ENCODE results near the gene GRHL1.
"Not testable (repeated sequence)": the region's sequence is repeated elsewhere in the genome, so short reads cannot be mapped to it uniquely, and the experiment has no call there.

The GRHL1 gene

DNA sequence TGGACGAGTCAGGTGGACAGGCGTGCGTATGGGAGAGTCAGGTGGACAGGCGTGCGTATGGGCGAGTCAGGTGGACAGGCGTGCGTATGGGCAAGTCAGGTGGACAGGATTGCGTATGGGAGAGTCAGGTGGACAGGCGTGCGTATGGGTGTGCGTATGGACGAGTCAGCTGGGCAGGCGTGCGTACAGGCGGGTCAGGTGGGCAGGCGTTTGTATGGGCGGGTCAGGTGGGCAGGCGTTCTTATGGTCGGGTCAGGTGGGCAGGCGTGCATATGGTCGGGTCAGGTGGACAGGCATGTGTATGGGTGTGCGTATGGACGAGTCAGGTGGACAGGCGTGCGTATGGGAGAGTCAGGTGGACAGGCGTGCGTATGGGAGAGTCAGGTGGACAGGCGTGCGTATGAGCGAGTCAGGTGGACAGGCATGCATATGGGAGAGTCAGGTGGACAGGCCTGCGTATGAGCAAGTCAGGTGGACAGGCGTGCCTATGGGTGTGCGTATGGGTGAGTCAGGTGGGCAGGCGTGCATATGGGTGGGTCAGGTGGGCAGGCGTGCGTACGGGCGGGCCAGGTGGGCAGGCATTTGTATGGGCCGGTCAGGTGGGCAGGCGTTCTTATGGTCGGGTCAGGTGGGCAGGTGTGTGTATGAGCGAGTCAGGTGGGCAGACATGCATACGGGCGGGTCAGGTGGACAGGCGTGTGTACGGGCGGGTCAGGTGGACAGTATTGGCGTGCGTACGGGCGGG is 59.5 kb downstream of the GRHL1 start:
- DNase-seq = not testable (repeated sequence)

DNA sequence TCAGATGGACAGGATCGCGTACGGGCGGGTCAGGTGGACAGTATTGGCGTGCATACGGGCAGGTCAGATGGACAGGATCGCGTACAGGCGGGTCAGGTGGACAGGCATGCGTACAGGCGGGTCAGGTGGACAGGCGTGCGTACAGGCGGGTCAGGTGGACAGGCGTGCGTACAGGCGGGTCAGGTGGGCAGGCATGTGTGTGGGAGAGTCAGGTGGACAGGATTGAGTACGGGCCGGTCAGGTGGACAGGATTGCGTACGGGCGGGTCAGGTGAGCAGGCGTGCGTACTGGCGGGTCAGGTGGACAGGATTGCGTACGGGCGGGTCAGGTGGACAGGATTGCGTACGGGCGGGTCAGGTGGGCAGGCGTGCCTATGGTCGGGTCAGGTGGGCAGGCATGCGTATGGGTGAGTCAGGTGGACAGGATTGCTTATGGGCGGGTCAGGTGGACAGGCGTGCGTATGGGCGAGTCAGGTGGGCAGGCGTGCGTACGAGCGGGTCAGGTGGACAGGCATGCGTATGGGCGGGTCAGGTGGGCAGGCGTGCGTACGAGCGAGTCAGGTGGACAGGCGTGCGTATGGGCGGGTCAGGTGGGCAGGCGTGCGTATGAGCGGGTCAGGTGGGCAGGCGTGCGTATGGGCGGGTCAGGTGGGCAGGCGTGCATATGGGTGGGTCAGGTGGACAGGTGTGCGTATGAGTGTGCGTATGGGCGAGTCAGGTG is 60.3 kb downstream of the GRHL1 start:
- DNase-seq = not testable (repeated sequence)

DNA sequence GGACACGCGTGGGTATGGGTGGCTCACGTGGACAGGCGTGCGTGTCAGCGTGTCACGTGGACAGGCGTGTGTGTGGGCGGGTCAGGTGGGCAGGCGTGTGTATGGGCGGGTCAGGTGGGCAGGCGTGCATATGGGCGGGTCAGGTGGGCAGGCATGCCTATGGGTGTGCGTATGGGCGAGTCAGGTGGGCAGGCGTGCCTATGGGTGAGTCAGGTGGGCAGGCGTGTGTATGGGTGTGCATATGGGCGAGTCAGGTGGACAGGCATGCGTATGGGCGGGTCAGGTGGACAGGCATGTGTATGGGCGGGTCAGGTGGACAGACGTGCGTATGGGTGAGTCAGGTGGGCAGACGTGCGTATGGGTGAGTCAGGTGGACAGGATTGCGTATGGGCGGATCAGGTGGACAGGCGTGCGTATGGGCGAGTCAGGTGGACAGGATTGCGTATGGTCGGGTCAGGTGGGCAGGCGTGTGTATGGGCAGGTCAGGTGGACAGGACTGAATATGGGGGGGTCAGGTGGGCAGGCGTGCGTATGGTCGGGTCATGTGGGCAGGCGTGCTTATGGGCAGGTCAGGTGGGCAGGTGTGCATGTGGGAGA is 61.0 kb downstream of the GRHL1 start:
- DNase-seq = not testable (repeated sequence)

DNA sequence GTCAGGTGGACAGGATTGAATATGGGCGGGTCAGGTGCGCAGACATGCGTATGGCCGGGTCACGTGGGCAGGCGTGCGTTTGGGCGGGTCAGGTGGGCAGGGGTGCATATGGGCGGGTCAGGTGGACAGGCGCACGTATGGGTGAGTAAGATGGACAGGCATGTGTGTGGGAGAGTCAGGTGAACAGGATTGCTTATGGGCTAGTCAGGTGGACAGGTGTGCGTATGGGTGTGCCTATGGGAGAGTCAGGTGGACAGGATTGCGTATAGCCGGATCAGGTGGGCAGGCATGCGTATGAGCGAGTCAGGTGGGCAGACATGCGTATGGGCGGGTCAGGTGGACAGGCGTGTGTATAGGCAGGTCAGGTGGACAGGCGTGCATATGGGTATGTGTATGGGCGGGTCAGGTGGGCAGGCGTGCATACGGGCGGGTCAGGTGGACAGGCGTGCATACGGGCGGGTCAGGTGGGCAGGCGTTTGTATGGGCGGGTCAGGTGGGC is 61.5 kb downstream of the GRHL1 start:
- no peak for DNase-seq

DNA sequence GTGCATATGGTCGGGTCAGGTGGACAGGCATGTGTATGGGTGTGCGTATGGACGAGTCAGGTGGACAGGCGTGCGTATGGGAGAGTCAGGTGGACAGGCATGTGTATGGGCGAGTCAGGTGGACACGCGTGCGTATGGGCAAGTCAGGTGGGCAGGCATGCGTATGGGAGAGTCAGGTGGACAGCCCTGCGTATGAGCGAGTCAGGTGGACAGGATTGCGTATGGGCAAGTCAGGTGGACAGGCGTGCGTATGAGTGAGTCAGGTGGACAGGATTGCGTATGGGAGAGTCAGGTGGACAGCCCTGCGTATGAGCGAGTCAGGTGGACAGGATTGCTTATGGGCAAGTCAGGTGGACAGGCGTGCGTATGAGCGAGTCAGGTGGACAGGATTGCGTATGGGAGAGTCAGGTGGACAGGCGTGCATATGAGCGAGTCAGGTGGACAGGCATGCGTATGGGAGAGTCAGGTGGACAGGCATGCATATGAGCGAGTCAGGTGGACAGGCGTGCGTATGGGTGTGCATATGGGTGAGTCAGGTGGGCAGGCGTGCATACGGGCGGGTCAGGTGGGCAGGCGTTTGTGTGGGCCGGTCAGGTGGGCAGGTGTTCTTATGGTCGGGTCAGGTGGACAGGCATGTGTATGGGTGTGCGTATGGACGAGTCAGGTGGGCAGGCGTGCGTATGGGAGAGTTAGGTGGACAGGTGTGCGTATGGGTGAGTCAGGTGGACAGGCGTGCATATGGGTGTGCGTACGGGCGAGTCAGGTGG is 62.3 kb downstream of the GRHL1 start:
- DNase-seq = not testable (repeated sequence)

DNA sequence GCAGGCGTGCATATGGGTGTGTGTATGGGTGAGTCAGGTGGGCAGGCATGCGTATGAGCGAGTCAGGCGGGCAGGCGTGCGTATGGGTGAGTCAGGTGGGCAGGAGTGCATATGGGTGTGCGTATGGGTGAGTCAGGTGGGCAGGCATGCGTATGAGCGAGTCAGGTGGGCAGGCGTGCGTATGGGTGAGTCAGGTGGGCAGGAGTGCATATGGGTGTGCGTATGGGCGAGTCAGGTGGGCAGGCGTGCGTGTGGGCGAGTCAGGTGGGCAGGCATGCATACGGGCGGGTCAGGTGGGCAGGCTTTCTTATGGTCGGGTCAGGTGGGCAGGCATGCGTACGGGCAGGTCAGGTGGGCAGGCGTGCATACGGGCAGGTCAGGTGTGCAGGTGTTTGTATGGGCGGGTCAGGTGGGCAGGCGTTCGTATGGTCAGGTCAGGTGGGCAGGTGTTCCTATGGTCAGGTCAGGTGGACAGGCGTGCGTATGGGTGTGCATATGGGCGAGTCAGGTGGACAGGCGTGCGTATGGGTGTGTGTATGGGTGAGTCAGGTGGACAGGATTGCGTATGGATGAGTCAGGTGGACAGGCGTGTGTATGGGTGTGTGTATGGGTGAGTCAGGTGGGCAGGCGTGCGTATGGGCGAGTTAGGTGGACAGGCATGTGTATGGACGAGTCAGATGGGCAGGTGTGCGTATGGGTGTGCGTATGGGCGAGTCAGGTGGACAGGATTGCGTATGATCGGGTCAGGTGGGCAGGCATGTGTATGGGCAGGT is 63.1 kb downstream of the GRHL1 start:
- no peak for DNase-seq

- not testable (repeated sequence) for DNase-seq
Observed at GRCh38 chr2:10015376-10015989, 64.0 kb downstream of the GRHL1 start.

DNA sequence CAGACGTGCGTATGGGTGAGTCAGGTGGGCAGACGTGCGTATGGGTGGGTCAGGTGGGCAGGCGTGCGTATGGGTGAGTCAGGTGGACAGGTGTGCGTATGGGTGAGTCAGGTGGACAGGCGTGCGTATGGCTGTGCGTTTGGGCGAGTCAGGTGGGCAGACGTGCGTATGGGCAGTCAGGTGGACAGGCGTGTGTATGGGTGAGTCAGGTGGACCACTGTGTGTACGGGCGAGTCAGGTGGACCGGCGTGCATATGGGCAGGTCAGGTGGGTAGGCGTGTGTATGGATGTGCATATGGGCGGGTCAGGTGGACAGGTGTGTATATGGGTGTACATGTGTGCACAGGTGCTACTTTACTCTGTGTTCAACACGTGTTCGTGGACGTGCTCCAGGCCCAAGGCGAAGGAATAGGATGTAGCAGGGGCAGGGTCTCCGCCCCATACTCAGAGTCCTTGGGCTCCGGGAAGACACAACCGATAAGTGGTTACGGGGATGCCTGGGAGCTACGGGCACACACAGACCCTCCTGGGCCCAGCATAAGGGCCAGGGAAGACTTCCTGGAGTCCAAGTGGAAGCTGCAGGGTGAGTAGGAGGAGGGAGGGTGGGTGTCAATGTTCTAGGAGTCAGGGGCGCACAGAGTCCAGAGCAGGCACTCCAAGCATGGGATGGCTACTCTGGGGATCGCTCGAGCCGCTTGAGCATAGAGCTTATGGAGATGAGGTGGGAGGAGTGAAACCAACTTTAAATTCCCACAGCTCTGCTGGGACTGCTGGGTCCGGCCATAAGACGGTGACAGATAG is 64.7 kb downstream of the GRHL1 start:
- no peak for DNase-seq

DNA sequence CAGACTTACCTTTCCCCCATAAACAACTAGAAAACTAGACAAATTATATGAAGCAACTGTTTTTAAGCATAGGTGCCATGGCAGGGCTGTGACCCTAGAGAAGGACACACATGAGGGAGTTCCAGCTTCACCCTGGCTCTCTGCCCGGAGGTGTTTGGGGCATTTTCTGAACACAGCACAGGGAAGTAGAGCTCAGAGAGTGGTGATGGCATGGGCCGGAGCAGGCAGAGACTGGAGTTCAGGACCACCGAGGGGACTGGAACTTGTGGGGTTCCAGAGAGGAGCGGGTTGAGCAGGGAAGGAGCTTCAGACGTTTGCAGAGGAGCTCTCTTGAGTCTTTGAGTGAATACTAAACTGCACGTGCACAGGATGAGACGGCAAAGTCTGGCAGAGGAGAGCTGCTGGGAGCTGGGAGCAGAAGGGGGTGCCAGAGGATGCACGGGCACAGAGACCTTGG is 65.3 kb downstream of the GRHL1 start:
- no peak for DNase-seq

- no peak for DNase-seq
Observed at GRCh38 chr2:10017313-10017941, 65.9 kb downstream of the GRHL1 start.

DNA sequence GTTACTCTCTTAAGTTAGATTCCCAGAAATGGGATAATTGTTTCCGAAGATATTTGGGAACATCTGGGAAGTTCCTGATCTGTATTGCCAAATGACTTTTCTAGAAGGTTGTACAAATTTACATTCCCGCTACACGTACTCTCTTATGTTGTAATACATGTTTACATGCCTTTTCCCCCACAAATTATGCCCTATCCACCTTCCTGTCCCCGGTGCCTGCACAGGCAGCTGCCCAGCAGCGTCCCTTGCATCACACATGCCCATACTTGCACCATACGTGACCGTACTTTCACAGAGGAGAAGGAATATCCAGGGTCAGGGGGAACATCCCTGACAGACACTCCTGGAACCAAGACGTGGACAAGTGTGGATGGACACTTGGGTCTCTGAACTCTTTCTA is 67.7 kb downstream of the GRHL1 start:
- no peak for DNase-seq

DNA sequence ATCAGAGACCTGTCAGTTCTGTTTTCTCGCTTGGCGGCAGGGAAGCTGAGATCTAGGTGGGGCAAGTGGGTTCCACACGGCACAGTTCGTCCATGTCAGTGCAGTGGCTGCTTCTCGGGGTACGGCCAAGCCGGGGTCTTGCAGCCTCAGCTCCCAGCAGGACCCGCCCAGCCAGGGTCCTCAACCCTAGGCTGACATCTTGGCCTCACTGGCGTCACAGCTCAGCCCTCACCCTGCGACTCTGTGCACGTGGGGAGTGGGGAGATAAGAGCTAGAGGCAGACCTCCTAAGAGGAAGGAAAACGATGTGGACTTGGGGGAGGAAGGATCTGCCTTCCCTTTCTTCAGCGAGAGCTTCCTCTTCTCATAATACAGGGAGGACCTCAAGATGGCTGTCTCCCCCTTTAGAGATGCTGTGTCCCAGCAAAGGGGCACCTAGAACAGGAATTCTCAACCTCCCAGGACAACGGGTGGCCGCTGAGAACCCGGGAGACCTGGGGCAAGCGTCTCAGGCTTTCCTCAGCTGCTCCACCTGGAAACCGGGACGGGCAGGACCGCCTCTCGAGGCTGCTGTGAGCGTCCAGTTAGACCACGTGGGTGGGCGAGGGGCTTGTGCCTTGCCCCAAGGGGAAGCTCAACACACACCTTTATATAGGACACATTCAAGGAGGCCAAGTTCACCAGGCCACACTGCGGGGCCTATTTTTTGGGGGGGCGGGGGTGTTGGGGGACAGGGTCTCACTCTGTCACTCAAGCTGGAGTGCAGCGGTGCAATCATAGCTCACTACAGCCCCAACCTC is 68.3 kb downstream of the GRHL1 start:
- no peak for DNase-seq

DNA sequence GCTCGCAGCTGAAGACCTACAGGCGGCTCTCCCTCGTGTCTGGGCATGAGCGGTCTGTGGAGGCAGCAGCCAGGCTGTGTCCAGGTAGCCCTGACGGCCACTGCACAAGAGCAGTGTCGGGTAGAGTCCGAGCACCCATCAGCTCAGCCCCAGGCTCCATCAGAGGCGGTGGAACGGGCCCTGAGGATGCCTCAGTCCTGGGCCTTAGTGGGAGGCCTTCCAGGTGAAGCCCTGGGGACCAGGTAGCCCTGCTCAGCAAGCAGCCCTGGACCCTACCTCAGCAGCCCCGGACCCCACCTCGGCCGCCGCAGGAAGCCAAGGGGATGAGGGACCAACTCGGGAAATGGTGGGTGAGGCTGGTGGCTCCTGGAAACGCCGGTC is 70.5 kb downstream of the GRHL1 start:
- DNase-seq = no peak

DNA sequence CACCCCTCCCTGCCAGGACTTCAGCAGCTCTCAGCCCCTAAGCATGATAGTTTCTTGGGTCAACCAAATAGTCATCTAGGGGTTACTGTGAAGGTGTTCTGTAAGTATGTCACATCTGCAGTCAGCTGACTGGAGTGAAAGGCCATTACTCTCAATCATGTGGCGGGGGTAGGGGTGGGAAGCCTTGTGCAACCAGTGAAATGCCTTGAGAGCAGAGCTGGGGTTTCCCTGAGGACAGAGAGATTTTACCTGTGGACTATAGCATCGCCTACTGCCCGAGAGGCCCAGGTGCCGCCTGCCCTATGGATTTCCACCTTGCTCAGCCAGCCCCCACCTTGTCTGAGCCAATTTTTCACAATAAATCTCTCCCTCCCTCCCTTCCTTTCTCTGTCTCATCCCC is 71.0 kb downstream of the GRHL1 start:
- no peak for DNase-seq

DNA sequence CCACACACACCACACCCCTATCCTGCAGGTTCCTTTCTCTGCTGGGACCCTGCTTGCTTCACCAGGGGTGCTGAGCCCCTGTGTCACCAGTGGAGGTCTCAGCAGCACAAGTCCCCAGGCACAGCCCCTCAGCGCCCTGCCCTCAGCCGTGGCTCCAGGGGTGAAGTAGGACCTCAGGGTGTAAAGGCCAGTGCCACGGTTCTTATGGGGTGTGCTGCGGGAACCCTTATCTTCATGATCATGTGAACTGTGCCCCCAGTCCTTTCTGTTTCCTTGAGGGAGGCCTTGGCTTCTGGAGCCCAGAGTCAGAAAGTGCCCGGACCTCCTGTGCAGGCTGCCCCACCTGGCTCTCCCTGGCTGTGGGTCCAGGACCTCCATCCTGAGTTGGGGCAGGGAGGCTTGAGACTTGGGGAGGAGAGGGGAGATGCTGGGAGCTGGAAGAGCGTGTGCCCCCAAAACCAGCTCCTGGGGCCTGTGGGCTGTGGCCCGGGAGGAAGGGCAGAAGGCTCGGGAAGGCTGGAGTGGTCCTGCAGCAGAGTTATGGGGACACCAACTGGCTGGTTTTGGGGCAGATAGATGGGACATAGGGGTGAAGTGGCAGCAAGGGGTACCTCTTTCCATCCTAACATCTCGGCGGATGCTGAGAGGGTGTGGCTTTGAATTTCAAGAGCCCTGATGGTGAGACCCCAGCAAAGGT is 71.6 kb downstream of the GRHL1 start:
- no peak for DNase-seq

DNA sequence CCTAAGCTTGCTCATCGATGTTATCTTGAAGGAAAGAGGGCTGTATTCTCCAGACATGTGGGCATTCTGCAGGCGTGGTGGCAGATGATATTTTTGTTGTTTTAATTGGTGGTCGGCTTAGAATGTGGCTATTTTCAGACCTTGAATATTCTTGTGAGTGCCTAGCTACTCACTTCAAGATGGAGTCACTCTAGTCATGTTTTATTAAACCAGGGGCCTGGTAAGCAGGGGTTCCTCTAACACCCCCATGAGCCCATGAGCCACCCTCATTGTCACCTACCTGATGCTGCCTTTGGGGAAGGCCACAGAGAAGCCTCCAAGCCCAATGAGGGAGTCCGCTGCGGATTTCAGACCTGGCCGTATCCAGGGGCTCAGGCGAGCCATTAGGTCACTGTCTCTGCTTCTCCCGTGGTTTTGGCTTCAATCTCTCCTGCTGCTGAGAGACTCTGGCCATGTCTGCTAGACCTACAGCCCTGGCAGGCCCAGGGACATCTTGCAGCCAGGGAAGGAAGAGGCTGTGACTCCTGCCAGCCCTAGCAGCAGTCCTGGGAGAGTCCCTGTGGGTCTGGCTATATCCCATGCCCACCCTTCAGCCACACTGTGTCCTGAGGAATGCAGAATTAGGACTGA is 75.6 kb downstream of the GRHL1 start:
- DNase-seq = no peak

DNA sequence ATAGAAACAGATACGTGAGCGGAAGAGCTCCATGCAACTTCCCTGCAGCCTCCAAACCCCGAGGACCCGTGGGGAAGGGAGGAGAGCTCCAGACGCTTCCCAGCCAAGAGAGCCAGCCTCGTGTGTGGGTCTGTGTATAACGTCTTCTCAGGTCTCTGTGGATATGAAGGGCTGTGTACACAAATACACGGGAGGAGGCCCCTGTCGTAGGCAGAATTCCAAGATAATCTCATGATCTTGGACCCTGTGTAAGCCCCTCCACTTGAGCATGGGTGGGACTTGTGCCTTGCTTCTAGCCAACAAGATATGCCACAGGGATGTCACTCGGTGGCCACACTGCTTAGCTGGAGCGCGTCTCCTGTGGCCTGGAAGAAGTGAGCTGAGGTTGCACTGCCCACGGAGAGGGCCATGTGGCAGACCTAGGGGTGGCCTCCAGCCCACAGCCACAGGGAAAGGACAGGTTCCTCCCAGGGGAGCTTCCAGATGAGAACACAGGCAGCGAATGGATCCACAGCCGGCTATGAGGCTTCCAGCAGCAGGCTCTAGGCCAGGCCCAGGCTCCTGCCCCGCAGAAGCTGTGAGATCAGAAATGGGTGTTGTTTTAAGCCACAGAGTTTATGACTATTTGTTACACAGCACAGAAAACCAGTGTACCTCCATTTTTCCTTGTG is 76.3 kb downstream of the GRHL1 start:
- DNase-seq = no peak

Measured in T-helper 1 cell (primary cell).